ENCODE data around the gene ABCA8.
"Not testable (repeated sequence)": the region's sequence is repeated elsewhere in the genome, so short reads cannot be mapped to it uniquely, and the experiment has no call there.

ABCA8 gene

GRCh38 chr17:68955181-68955841 lies at the start of gene ABCA8:
TSS of gene ABCA8 (minus strand) at chr17:68955392. CDS start at chr17:68942034, 13,358 bp downstream.
- DNase-seq (ENCODE audit: low read depth) = no peak

GRCh38 chr17:69004759-69005158 lies 49.6 kb upstream of the ABCA8 start:
- DNase-seq (ENCODE audit: low read depth) = not testable (repeated sequence)

GRCh38 chr17:68999743-69000142 lies 44.6 kb upstream of the ABCA8 start:
- DNase-seq (ENCODE audit: low read depth) = not testable (repeated sequence)

GRCh38 chr17:68993112-68993511 lies 37.9 kb upstream of the ABCA8 start:
- no peak for DNase-seq (ENCODE audit: low read depth)

- no peak for DNase-seq (ENCODE audit: low read depth)
Observed at GRCh38 chr17:68987966-68988365, 32.8 kb upstream of the ABCA8 start.

- no peak for DNase-seq (ENCODE audit: low read depth)
Observed at GRCh38 chr17:68981288-68981687, 26.1 kb upstream of the ABCA8 start.

- DNase-seq (ENCODE audit: low read depth) = no peak
Observed at GRCh38 chr17:68973098-68973846, 18.1 kb upstream of the ABCA8 start.

GRCh38 chr17:68972119-68972704 lies 17.0 kb upstream of the ABCA8 start:
- DNase-seq (ENCODE audit: low read depth) = no peak

GRCh38 chr17:68969101-68969500 lies 13.9 kb upstream of the ABCA8 start:
- DNase-seq (ENCODE audit: low read depth) = no peak

GRCh38 chr17:68963958-68964357 lies 8.8 kb upstream of the ABCA8 start:
- DNase-seq (ENCODE audit: low read depth) = no peak

- DNase-seq (ENCODE audit: low read depth) = no peak
Observed at GRCh38 chr17:68961214-68961882, 6.2 kb upstream of the ABCA8 start.

- DNase-seq (ENCODE audit: low read depth) = not testable (repeated sequence)
Observed at GRCh38 chr17:68959117-68959516, 3.9 kb upstream of the ABCA8 start.

GRCh38 chr17:68957944-68958343 lies 2.8 kb upstream of the ABCA8 start:
- DNase-seq (ENCODE audit: low read depth) = no peak

- DNase-seq (ENCODE audit: low read depth) = no peak
Observed at GRCh38 chr17:68954146-68954896, 871 bp downstream of the ABCA8 start.

GRCh38 chr17:68953340-68953997 lies 1.7 kb downstream of the ABCA8 start:
- no peak for DNase-seq (ENCODE audit: low read depth)

- DNase-seq (ENCODE audit: low read depth) = no peak
Observed at GRCh38 chr17:68950725-68951124, 4.5 kb downstream of the ABCA8 start.

GRCh38 chr17:68947868-68948267 lies 7.3 kb downstream of the ABCA8 start:
- not testable (repeated sequence) for DNase-seq (ENCODE audit: low read depth)

- no peak for DNase-seq (ENCODE audit: low read depth)
Observed at GRCh38 chr17:68944435-68945035, 10.7 kb downstream of the ABCA8 start.

GRCh38 chr17:68943812-68944182 lies 11.4 kb downstream of the ABCA8 start:
- DNase-seq (ENCODE audit: low read depth) = not testable (repeated sequence)

GRCh38 chr17:68943123-68943811 lies 11.9 kb downstream of the ABCA8 start:
- no peak for DNase-seq (ENCODE audit: low read depth)

Data from stimulated activated CD8-positive, alpha-beta memory T cell treated with anti-CD3 and anti-CD28 coated beads, Interleukin-15, amount 100 ng/mL, for 24 hours (primary cell).